ENCODE measurements around the gene CD34. TPM values are rescaled to one million over a fixed set of nuclear protein-coding genes. Genes with fewer than 3 reads are reported as not detected.

The CD34 gene
- total RNA-seq, 1 donor from 2014 or later: not detected

DNA sequence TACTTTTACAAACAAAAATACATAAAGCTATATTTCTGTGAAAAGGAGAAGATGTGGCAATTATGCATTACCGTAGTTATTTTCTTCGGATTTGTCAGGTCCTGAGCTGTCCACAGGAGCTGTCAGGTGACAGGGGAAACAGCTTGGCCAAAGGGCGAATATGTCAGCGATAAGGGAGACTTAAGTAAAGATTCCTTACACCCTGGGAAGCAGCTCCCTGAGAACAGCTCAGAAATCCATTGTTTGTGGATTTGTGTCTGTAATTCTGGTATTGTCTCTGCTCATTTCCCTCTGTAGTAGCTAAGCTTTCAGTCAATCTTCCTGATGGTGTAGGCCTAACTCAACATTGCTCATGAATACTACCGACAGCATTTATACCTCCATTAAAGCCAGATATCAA, 7.1 kb upstream of the CD34 start:
- peaks cover 23% of the 10 kb centered on the region for H3K27me3 Mint-ChIP-seq (ENCODE audit: unreplicated experiment)
- H3K4me1 Mint-ChIP-seq (ENCODE audit: unreplicated experiment): no peaks in the 10 kb centered on the region
- H3K4me3 Mint-ChIP-seq (ENCODE audit: unreplicated experiment): no peak overlapping the region

DNA sequence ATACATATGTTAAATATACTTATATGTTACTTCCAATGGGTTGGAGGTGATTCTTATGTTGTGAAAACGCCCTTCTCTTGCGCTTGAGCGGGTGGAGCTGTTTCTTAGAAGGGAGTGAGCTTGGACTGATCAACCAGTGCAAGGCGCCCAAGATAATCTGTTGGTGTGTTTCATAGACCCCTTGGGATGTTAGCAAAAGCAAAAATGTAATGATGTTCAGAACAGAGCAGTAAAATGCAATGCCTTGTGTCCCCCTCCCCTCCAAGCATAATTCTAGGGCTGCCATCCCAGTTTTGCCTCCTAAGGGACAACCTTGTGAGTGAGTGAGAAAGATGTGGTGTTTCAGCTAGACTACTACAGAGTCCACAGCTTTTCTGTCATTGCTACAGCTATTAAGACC, 6.2 kb upstream of the CD34 start:
- H3K27me3 Mint-ChIP-seq (ENCODE audit: unreplicated experiment): peaks cover 26% of the 10 kb centered on the region
- H3K9me3 Mint-ChIP-seq (ENCODE audit: unreplicated experiment): no peaks in the 10 kb centered on the region
- TF ChIP-seq, protein P1, sequence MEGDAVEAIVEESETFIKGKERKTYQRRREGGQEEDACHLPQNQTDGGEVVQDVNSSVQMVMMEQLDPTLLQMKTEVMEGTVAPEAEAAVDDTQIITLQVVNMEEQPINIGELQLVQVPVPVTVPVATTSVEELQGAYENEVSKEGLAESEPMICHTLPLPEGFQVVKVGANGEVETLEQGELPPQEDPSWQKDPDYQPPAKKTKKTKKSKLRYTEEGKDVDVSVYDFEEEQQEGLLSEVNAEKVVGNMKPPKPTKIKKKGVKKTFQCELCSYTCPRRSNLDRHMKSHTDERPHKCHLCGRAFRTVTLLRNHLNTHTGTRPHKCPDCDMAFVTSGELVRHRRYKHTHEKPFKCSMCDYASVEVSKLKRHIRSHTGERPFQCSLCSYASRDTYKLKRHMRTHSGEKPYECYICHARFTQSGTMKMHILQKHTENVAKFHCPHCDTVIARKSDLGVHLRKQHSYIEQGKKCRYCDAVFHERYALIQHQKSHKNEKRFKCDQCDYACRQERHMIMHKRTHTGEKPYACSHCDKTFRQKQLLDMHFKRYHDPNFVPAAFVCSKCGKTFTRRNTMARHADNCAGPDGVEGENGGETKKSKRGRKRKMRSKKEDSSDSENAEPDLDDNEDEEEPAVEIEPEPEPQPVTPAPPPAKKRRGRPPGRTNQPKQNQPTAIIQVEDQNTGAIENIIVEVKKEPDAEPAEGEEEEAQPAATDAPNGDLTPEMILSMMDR (IDR thresholded peaks at IDR 0.05): no peak
- DNase-seq (ENCODE audit: extremely low spot score, unreplicated experiment): no peak
- no peak overlapping the region for H3K4me3 Mint-ChIP-seq (ENCODE audit: unreplicated experiment)
- no peak overlapping the region for H3K27ac Mint-ChIP-seq (ENCODE audit: unreplicated experiment)
- no peaks in the 10 kb centered on the region for H3K36me3 Mint-ChIP-seq (ENCODE audit: unreplicated experiment)
- no peaks in the 10 kb centered on the region for H3K4me1 Mint-ChIP-seq (ENCODE audit: unreplicated experiment)

More for the DNA sequence above, 7.1 kb upstream of the CD34 start:
- H3K27ac Mint-ChIP-seq (ENCODE audit: unreplicated experiment): no peak overlapping the region
- H3K36me3 Mint-ChIP-seq (ENCODE audit: unreplicated experiment): no peaks in the 10 kb centered on the region
- TF ChIP-seq, protein P1 (IDR thresholded peaks at IDR 0.05): no peak
- no peaks in the 10 kb centered on the region for H3K9me3 Mint-ChIP-seq (ENCODE audit: unreplicated experiment)
- no peak for DNase-seq (ENCODE audit: extremely low spot score, unreplicated experiment)

- Mint-ChIP-seq H3K4me3 (ENCODE audit: unreplicated experiment) (no peak overlapping the region), H3K4me1 (ENCODE audit: unreplicated experiment) (peaks cover 11% of the 10 kb centered on the region), H3K36me3 (ENCODE audit: unreplicated experiment) (no peaks in the 10 kb centered on the region), H3K9me3 (ENCODE audit: unreplicated experiment) (no peaks in the 10 kb centered on the region), H3K27me3 (ENCODE audit: unreplicated experiment) (peaks cover 17% of the 10 kb centered on the region), H3K27ac (ENCODE audit: unreplicated experiment) (no peak overlapping the region)
- TF ChIP-seq, protein P1 (IDR thresholded peaks at IDR 0.05): no peak
- no peak for DNase-seq (ENCODE audit: extremely low spot score, unreplicated experiment)
Observed at GRCh38 chr1:207913951-207914350, 3.0 kb upstream of the CD34 start.

DNA sequence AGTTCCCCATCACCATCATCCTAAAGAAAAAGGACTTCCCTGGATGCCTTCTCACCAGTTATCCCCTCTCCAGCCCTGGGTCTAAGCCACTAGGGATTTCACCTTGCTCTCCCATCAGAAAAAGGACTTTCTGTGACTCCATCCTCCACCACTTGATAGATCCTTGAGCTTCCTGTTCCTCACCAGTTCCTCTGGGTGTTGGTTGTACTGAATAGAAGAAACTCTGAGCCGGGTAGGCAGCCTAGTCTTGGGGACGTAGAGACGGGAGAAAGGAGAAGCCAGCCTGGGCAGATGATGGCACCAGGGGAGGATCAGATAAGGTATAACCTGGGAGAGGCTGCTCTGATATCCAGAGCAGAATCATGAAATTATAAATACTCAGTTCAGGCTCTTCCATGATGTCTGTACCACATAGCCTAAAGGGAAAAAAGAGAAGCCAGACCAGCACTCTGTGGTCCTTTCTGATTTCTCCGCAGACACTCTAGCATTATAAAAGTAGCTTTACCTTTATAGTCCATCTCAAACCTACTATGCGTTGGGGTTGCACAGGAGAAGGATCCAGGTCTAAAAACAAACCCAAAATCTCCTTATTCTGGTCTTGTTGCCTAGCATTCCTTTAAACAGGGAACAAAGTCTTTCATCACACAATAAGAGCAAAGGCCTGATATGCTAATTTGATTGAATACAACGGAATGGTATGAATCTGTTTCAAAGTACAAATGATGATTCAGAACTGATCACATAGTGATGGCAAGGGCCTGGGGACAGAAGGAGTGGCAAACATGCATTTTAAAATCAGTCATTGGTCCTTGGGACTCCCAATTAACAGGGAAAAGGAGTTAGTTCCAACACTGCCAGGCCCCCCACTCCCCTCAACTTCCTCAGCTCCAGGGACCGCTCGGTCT, 1.2 kb upstream of the CD34 start:
- H3K27ac Mint-ChIP-seq (ENCODE audit: unreplicated experiment): no peak overlapping the region
- DNase-seq (ENCODE audit: extremely low spot score, unreplicated experiment): no peak
- no peaks in the 10 kb centered on the region for H3K36me3 Mint-ChIP-seq (ENCODE audit: unreplicated experiment)
- TF ChIP-seq, protein P1 (IDR thresholded peaks at IDR 0.05): no peak
- H3K4me3 Mint-ChIP-seq (ENCODE audit: unreplicated experiment): no peak overlapping the region
- no peaks in the 10 kb centered on the region for H3K9me3 Mint-ChIP-seq (ENCODE audit: unreplicated experiment)
- peaks cover 11% of the 10 kb centered on the region for H3K4me1 Mint-ChIP-seq (ENCODE audit: unreplicated experiment)
- peaks cover 17% of the 10 kb centered on the region for H3K27me3 Mint-ChIP-seq (ENCODE audit: unreplicated experiment)

DNA sequence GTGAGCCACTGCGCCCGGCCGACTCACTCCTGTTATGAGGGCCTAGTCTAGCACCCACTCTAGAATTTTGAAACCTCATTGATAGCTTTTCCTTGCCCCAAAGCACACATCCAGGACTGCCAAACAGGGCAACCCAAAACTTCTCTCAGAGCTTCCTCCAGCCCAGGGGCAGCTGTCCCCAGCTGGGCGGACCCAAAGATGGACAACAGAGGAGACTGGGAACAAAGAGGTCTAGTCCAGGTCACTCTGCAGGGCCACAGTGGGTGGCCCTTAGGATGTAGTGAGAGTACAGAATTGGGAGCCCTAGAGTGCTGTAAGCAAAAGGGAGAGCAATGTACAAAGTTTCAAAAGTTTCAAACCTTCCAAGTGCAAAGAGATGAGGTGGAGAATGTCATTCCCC, 1.2 kb downstream of the CD34 start:
- no peak for DNase-seq (ENCODE audit: extremely low spot score, unreplicated experiment)
- no peaks in the 10 kb centered on the region for H3K9me3 Mint-ChIP-seq (ENCODE audit: unreplicated experiment)
- peaks cover 11% of the 10 kb centered on the region for H3K4me1 Mint-ChIP-seq (ENCODE audit: unreplicated experiment)
- H3K27ac Mint-ChIP-seq (ENCODE audit: unreplicated experiment): no peak overlapping the region
- H3K4me3 Mint-ChIP-seq (ENCODE audit: unreplicated experiment): no peak overlapping the region
- peaks cover 17% of the 10 kb centered on the region for H3K27me3 Mint-ChIP-seq (ENCODE audit: unreplicated experiment)
- TF ChIP-seq, protein P1 (IDR thresholded peaks at IDR 0.05): no peak
- H3K36me3 Mint-ChIP-seq (ENCODE audit: unreplicated experiment): no peaks in the 10 kb centered on the region

Measured in osteocyte (in vitro differentiated cells).